ENCODE data around the gene ZFP36. TPM values are rescaled to one million over a fixed set of nuclear protein-coding genes. Genes with fewer than 3 reads are reported as not detected.

ZFP36 gene, protein sequence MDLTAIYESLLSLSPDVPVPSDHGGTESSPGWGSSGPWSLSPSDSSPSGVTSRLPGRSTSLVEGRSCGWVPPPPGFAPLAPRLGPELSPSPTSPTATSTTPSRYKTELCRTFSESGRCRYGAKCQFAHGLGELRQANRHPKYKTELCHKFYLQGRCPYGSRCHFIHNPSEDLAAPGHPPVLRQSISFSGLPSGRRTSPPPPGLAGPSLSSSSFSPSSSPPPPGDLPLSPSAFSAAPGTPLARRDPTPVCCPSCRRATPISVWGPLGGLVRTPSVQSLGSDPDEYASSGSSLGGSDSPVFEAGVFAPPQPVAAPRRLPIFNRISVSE
- 100 to 1,000 TPM; 112 to 120 TPM for total RNA-seq

DNA sequence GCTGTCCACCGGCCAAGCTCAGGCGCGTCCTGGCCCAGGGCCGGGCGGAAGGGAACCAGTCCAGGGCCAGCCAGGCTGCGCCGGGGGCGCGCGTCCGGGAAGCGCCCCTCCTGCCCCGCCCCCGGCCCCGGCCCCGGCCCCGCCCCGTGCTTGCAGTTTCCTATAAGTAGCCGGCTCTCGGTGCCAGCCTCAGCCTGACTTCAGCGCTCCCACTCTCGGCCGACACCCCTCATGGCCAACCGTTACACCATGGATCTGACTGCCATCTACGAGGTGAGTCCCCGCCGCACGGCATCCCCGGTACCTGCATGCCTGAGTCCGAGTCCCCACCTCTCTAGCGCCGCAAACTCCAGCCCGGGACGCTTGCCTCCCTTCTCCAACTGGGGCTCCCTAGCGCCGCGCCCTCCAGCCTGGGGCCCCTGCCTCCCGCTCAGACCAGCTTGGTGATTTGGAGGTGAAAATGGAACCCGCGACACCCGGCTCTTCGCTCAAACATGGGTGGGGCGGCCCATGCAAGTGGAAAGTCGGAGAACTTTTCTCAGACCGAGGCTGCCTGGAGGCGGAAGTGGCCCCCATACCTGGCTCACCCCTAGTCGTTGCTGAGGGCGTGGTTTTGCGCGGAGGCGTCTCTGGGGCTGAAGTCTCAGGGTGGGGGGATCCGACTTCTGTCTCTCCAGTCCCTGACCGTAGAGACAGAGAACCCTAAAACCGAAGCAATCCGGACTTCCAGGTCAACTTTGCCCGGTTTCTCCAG is at the start of gene ZFP36:
Gene ZFP36, plus strand, starts transcription at position 192 of the 754 bp plus-strand sequence. Its CDS starts 58 bp downstream, at position 250.

DNA sequence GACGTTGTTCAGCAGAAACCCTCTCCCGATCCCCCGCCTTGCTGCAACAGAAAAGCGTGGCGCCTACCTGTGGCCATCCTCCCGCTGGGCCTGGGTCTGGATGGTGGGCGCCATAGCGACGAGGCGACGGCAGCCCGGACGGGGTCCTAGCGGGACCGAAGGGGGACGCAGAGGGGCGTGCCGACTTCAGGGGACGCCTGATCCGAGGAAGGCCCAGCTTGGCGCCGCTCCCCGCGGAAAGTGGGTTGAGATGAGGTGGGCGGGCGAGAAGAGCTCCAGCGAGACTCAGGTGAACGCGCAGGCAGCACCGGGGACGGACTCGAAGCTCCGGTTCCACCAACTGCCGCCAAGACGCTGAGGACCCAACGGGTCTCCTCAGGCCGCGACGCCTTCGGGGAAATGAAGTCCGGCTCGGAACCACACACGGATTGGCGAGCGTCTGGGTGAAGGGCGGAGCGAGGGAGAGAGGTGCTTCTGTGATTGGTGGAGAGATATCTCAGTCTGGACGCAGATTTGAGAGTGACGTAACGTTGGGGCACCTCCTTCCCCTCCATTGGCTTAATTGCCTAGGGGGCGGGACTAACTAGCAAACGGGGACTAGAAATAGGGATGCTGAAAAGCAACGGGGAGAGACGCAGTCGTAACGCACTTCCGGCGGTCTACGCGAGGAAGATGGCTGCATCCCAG is 15.8 kb upstream of the ZFP36 start, which contains the start of the genes MED29 and PAF1:
Gene MED29, plus strand, starts transcription at position 628 of the 687 bp plus-strand sequence. Its CDS starts 45 bp downstream, at position 673.
Gene PAF1, minus strand, starts transcription at position 356 of the 687 bp plus-strand sequence. Its CDS starts 242 bp downstream, at position 114.

DNA sequence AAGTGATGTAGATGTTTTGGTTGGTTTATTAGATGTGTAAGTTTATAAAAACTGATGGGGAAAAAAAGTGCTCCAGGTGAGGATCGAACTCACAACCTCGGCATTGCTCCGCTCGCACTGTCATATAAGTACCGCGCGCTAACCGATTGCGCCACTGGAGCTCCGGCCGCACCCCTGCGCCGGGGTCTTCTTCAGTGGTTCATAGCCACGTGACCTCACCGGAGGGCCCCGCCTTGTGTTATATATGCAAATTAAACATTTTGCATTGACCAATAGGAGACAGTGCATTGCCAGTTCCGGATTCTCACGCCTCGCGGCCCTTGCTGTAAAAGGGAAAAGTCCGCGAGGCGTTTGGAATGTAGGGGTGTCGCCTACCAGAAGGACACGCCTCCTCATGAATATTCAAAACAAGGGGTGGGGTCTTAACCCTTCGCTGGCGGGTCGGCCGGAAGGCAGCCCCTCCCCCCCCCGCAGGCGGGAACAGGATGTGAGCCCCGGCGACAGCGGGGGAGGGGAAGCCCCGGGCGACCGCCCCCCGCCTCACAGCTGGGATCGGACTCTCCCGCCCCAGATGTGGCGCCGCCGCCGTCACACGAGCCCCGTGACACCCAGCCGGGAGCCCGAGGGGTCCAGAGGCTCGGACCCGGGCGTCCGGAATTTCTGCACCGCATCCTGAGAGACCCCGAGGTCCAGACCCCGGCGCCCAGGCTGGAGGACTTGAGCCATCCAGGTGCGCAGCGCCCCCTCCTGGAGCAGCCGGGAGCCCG is 5.6 kb downstream of the ZFP36 start, which contains the start of gene PLEKHG2:
Gene PLEKHG2, plus strand, starts transcription at position 570 of the 767 bp plus-strand sequence. CDS start 1,418 bp downstream, outside the sequence.

DNA sequence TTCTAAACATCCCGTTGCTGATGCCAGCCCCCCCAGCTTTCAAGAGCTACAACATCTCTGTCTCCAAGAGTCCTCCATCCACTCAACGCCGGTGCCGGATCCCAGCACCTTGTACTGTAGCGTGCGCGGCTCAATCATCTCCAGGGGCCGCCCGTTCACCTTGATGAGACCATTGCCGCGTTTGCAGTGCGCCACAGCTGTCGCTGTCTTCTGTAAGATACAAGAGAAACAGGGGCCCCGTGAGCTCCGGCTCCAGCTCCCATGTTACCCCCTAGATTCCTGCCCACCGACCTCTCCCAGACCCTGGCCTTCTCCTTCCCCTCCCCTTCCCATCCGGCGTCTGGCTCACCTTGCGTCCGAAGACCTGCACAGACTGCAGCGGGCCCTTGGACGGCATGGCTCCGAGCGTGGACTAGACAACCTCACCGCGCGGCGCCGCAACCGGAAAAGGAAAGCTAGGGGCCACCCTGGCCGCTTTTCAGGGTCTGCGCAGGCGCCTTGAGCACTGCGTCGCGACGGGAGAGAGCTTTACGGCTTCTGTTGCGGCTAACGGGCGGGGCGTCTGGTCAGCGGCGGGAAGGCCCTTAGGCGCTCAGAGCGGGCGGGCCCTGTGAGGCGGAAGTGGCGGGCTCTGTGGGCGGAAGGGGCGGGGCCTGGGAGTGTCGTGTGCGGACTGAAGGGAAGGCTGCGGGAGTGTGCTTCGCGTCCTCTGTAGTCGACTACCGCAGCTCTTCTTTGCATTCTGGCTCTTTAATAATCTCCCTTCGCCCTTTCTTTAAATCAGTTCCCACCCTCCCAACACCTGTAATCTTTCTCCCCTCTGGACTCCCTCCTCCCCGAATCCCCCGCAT is 29.1 kb downstream of the ZFP36 start, which contains the start of gene RPS16:
Gene RPS16, minus strand, starts transcription at position 451 of the 851 bp plus-strand sequence. Its CDS starts 54 bp downstream, at position 397.

DNA sequence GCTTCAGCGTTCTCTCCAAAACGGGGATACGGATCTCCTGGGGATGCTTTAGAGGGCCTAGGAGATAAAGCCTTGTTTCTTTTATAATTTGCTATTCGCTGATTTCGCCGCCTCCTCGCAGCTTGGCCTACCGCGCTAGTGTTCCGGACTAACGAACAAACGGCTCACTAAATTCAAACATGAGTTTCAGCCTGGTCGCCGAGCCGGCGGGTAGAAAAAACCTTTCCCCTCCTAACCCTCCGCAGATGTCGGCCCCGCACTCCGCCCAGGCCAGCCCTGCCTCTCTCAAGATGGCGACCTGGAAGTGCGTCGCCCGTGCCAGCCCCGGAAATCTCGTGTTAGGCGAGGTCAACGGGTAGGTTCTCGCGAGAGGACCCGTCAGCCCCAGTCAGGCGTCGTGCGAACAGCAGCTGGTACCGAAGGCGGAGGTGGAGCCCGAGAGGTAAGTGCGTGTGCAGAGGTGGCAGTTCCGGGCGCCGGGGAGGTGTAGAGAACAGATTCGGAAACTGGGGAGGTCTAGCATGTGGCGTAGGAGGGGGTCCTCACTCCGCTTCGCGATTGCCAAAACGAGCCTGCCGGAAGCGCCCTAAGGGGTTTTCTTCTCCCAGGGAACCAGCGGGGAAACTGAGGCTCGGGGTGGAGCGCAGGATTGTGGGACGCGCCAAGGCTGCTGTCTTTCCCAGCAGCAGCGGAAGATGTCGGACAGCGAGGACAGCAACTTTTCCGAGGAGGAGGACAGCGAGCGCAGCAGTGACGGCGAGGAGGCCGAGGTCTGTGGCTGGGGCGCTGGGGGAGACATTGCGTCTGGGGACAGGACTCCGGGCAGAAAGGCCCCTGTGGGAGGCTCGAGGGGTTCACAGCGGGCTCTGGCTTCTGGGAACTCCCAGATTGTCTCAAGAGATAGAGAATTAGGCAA is 38.8 kb downstream of the ZFP36 start, which contains the start of gene SUPT5H:
Gene SUPT5H, plus strand, starts transcription at position 387 of the 916 bp plus-strand sequence. Its CDS starts 309 bp downstream, at position 696.

Small RNAs within 50 kb of the gene (microRNA-seq; reads per million reads assigned to microRNA genes)
- gene MIR4530 (ENCODE audit: borderline microRNAs expressed, borderline replicate concordance): not detected

Other genes starting within 250 kb of the ZFP36 start
- not detected for gene NCCRP1, start 209.9 kb upstream of the ZFP36 start, total RNA-seq
- gene SYCN, start 202.6 kb upstream of the ZFP36 start, total RNA-seq: not detected
- gene IFNL3, start 161.8 kb upstream of the ZFP36 start, total RNA-seq: not detected
- gene IFNL4, start 158.0 kb upstream of the ZFP36 start, total RNA-seq: not detected
- not detected for gene IFNL2, start 138.5 kb upstream of the ZFP36 start, total RNA-seq
- gene IFNL1, start 110.4 kb upstream of the ZFP36 start, total RNA-seq: not detected
- gene LRFN1, start 86.0 kb upstream of the ZFP36 start, total RNA-seq: 1 to 10 TPM; 6.8 to 7.0 TPM
- 100 to 1,000 TPM; 651 to 653 TPM for gene GMFG, start 70.8 kb upstream of the ZFP36 start, total RNA-seq
- gene SAMD4B, start 64.4 kb upstream of the ZFP36 start, total RNA-seq: 10 to 100 TPM; 42.0 to 45.7 TPM
- gene PAF1, start 15.7 kb upstream of the ZFP36 start, total RNA-seq: 10 to 100 TPM; 37.1 to 38.1 TPM
- gene MED29, start 15.5 kb upstream of the ZFP36 start, total RNA-seq: 10 to 100 TPM; 29.7 to 30.1 TPM
- gene PLEKHG2, start 5.8 kb downstream of the ZFP36 start, total RNA-seq: 10 to 100 TPM; 69.1 to 72.5 TPM
- 1,000 to 10,000 TPM; 3,249 to 3,348 TPM for gene RPS16, start 29.1 kb downstream of the ZFP36 start, total RNA-seq
- gene SUPT5H, start 38.7 kb downstream of the ZFP36 start, total RNA-seq: 100 to 1,000 TPM; 145 to 151 TPM
- 10 to 100 TPM; 45.9 to 46.0 TPM for gene TIMM50, start 74.0 kb downstream of the ZFP36 start, total RNA-seq
- gene DLL3, start 92.1 kb downstream of the ZFP36 start, total RNA-seq: under 1 TPM; 0.10 to 0.14 TPM
- not detected for gene SELENOV, start 108.3 kb downstream of the ZFP36 start, total RNA-seq
- gene EID2B, start 126.0 kb downstream of the ZFP36 start, total RNA-seq: 1 to 10 TPM; 4.2 to 4.7 TPM
- 10 to 100 TPM; 18.3 to 18.5 TPM for gene EID2, start 133.3 kb downstream of the ZFP36 start, total RNA-seq
- gene LGALS13, start 195.7 kb downstream of the ZFP36 start, total RNA-seq: not detected
- gene LGALS16, start 249.1 kb downstream of the ZFP36 start, total RNA-seq: not detected

Data from activated naive CD4-positive, alpha-beta T cell treated with anti-CD3 and anti-CD28 coated beads, Interleukin-2, amount 10 ng/mL, durations not matched to agents 5 hours and 36 hours (primary cell).